Subcutaneous adipose tissue (tissue), 4 donors: ENCODE data around the gene MTMR10. TPM values are rescaled to one million over a fixed set of nuclear protein-coding genes. Genes with fewer than 3 reads are reported as not detected.

Experiments used
- total RNA-seq, 4 donors: library from RNA; depleted of rRNA; stranded (reverse); fragments of >200 nt; gene quantifications; one replicate each; pipeline ENCODE4 v1.1.0, GENCODE V29; 2016
- TF ChIP-seq, protein P1 (sequence below): fragments of 450-650 bp; IDR thresholded peaks from one replicate; pipeline ENCODE4 v1.5.1; 2016; ENCODE audit warnings: low read depth, mild to moderate bottlenecking, control low read depth, antibody characterized with exemption, moderate library complexity

Gene MTMR10
- total RNA-seq, 4 donors from 2014 or later, result 45.4 to 71.6 (median 54.6) TPM

DNA sequence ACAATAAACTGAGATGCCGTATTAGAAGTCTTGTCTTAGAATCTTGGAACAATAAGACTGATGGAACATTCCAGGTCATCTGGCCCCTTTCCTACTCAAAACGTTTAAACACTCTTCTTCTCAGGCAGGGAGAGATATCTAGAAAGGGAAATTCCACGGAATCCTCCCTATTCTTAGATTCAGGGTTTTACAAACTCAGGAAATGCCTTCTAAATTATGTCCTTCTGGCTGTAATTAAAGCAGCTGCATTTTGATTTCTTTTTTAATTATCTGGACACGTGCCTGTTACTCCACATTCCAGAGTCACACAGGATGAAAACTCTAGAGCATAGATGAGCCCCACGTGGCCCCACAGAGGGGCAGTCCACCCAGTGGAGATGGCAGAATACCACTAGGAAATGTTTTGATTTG is 41.5 kb upstream of the MTMR10 start:
- TF ChIP-seq, protein P1, sequence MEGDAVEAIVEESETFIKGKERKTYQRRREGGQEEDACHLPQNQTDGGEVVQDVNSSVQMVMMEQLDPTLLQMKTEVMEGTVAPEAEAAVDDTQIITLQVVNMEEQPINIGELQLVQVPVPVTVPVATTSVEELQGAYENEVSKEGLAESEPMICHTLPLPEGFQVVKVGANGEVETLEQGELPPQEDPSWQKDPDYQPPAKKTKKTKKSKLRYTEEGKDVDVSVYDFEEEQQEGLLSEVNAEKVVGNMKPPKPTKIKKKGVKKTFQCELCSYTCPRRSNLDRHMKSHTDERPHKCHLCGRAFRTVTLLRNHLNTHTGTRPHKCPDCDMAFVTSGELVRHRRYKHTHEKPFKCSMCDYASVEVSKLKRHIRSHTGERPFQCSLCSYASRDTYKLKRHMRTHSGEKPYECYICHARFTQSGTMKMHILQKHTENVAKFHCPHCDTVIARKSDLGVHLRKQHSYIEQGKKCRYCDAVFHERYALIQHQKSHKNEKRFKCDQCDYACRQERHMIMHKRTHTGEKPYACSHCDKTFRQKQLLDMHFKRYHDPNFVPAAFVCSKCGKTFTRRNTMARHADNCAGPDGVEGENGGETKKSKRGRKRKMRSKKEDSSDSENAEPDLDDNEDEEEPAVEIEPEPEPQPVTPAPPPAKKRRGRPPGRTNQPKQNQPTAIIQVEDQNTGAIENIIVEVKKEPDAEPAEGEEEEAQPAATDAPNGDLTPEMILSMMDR, result no peak

DNA sequence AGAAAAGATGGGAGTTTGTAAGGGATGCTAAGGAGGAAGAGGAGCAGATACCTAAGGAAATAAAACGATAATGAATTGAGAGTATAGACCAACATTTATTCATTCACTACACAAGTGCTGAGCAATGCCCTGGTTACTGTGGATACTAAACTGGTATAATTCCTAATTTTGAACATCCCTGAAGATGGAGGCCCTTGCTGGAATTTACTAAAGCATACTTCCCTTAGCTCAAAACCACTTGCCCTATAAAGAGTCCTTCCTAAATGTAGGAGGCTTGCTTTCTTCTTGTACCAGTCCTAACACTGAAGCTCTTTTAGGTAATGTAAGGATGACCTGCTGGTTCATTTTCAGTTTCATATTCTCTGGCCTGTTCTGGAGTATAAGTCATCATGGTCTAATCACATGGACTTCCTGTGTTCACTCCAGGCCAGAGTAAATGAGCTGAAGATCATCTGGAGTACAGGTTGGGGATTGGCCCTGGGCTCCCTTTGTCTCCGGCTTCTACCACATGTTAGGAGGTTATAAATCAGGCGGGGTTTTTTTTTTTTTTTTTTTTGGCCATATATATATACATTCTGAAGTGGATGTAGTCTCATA is 40.1 kb upstream of the MTMR10 start:
- TF ChIP-seq, protein P1, result no peak

DNA sequence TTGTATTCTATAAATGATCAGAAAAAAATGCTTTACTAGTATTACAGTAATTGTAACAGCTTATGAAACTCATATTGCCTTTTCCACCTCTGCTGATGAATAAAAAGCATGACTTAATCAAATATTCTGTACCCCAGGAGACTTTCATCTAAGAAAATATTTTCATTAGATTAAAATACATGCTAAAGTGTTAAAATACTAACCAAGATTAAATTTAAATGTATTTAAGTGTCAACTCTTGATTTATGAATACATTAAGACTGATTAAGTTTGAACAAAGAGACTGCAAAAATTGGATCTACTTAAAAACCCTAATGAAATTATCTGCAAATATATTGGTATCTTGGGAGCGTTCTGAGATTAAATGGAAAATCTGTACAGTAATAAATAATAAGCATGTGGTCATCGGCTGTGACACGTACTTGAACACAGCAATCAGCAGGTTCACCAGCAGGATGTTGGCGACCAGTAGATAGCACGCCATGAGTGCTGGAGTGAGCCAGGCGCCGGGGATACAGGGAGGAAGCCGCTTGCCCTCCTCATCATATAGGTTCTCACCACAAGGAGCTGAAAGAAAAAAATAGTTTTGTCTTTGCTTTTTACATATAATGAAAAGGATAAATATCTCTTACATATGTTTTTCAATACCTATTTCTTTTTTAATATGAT is 36.6 kb upstream of the MTMR10 start:
- TF ChIP-seq, protein P1, result no peak

DNA sequence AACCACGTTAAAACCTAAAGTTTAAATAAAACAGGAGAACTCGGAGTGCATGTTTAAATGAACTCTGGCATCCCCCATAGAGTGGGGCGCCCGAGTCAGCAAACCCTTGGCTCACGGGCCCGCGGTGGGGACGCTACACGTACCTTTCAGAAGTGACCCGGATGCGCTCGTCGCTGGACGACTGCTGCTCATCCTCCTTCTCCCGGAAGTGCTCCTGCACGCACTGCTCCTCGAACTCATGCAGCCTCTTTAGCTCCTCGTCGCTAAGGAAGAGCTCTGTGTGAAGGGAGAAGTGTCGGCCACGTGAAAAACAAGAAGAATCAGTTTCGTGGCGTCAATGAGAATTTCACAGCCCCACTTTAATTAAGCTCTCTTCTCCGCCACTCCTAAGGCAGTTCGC is 34.6 kb upstream of the MTMR10 start:
- TF ChIP-seq, protein P1, result no peak

DNA sequence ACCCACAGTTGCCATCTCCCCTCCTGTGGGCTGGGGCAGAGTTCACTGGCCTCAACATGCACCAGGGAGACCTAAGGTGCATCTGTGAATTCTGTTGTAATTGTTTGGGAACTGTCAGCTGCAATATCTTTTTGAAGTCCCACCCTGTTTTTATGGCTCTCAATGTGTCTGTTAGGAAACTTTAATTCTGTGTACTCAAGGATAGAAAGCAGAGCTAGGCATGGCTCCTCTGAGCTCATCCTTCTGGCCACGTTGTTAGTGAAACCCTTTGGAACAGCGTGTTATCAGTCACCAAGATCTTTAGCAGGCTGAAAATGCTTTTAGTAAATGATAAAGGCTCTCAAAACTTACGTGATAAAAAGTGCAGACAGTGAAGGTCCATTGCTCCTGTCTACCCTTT is 33.6 kb upstream of the MTMR10 start:
- TF ChIP-seq, protein P1, result no peak

DNA sequence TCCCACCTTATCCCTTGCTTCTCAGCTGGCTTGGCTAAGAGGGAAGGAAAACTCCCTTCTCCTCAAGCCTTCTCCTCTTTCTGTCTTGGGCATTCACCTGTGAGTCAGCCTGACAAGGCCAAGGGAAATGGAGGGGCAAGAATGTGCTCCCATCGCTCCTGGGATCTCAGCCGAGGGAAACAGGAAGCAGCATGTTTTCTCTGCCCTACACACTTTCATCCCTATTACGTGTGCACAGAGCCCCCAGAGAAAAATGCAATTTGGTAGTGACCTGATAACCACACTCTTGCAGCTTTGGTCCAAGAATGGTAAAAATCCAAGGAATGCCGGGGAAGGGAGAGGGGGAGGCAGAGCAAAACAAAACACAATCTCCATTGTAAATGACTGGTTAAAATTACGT is 32.9 kb upstream of the MTMR10 start:
- TF ChIP-seq, protein P1, result no peak

DNA sequence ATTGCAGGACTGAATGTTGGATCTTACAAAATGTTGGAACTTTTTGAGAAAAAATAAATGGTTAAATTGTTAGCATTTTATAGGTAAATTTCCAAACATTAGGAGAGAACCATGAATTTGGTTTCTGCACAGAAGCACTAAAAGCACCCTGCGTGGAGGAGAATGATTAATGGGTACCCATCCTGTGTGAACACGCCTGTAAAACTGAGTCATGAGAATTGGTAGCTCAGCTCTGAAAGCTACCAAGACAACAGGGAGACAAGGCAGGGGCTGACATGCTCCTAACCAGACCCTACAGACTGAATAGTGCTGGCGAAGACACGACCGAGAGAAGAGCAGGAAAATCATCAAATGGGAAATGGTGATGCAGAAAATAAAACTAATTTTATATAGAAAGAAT is 32.4 kb upstream of the MTMR10 start:
- TF ChIP-seq, protein P1, result no peak
